ENCODE data around the gene IKZF2.

Gene IKZF2

GRCh38 chr2:213086050-213086449 lies 65.4 kb downstream of the IKZF2 start:
- H3K9me2 ChIP-seq (replicated peaks; ENCODE audit: insufficient read depth, low read length) = no peaks in the 10 kb centered on the region
- no peaks in the 10 kb centered on the region for H3K4me1 ChIP-seq (ENCODE audit: low read length)
- H3K27ac ChIP-seq (ENCODE audit: low read length) = no peak overlapping the region
- H3K9me3 ChIP-seq (replicated peaks; ENCODE audit: insufficient read depth, low read length) = no peaks in the 10 kb centered on the region
- H3K9ac ChIP-seq (ENCODE audit: low read length) = no peak overlapping the region
- no peak overlapping the region for H3K4me2 ChIP-seq (ENCODE audit: low read depth, low read length)
- H3K27me3 ChIP-seq (replicated peaks; ENCODE audit: insufficient read depth, low read length) = no peaks in the 10 kb centered on the region
- no peaks in the 10 kb centered on the region for H4K20me1 ChIP-seq (ENCODE audit: insufficient read depth, low read length)
- H2AFZ ChIP-seq (ENCODE audit: low read length) = no peak overlapping the region
- TF ChIP-seq EZH2 (optimal IDR thresholded peaks at IDR 0.05; ENCODE audit: low read depth, low read length) (no peak), EZH2phosphoT487 (IDR thresholded peaks at IDR 0.05; ENCODE audit: low read length) (no peak)
- TF ChIP-seq, protein P1, sequence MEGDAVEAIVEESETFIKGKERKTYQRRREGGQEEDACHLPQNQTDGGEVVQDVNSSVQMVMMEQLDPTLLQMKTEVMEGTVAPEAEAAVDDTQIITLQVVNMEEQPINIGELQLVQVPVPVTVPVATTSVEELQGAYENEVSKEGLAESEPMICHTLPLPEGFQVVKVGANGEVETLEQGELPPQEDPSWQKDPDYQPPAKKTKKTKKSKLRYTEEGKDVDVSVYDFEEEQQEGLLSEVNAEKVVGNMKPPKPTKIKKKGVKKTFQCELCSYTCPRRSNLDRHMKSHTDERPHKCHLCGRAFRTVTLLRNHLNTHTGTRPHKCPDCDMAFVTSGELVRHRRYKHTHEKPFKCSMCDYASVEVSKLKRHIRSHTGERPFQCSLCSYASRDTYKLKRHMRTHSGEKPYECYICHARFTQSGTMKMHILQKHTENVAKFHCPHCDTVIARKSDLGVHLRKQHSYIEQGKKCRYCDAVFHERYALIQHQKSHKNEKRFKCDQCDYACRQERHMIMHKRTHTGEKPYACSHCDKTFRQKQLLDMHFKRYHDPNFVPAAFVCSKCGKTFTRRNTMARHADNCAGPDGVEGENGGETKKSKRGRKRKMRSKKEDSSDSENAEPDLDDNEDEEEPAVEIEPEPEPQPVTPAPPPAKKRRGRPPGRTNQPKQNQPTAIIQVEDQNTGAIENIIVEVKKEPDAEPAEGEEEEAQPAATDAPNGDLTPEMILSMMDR (IDR thresholded peaks at IDR 0.05; ENCODE audit: low read length) = no peak
- H3K79me2 ChIP-seq (ENCODE audit: low read length) = no peaks in the 10 kb centered on the region
- H3F3A ChIP-seq (ENCODE audit: insufficient read depth, low read length) = no peaks in the 10 kb centered on the region
- H3K36me3 ChIP-seq (replicated peaks; ENCODE audit: insufficient read depth, low read length) = no peaks in the 10 kb centered on the region
- no peak for DNase-seq
- no peak overlapping the region for H3K4me3 ChIP-seq (ENCODE audit: low read length)

GRCh38 chr2:213085538-213085937 lies 65.9 kb downstream of the IKZF2 start:
- TF ChIP-seq EZH2 (optimal IDR thresholded peaks at IDR 0.05; ENCODE audit: low read depth, low read length) (no peak), EZH2phosphoT487 (IDR thresholded peaks at IDR 0.05; ENCODE audit: low read length) (no peak)
- TF ChIP-seq, protein P1 (IDR thresholded peaks at IDR 0.05; ENCODE audit: low read length) = no peak
- no peaks in the 10 kb centered on the region for H3K79me2 ChIP-seq (ENCODE audit: low read length)
- no peak overlapping the region for H3K4me2 ChIP-seq (ENCODE audit: low read depth, low read length)

GRCh38 chr2:213084261-213084660 lies 67.2 kb downstream of the IKZF2 start:
- Histone ChIP-seq H4K20me1 (ENCODE audit: insufficient read depth, low read length) (no peaks in the 10 kb centered on the region), H3K27ac (ENCODE audit: low read length) (no peak overlapping the region), H2AFZ (ENCODE audit: low read length) (no peak overlapping the region), H3K79me2 (ENCODE audit: low read length) (no peaks in the 10 kb centered on the region), H3K4me1 (ENCODE audit: low read length) (no peaks in the 10 kb centered on the region), H3K4me3 (ENCODE audit: low read length) (no peak overlapping the region), H3K36me3 (replicated peaks; ENCODE audit: insufficient read depth, low read length) (no peaks in the 10 kb centered on the region), H3K9me2 (replicated peaks; ENCODE audit: insufficient read depth, low read length) (no peaks in the 10 kb centered on the region), H3K27me3 (replicated peaks; ENCODE audit: insufficient read depth, low read length) (no peaks in the 10 kb centered on the region), H3K9ac (ENCODE audit: low read length) (no peak overlapping the region), H3K9me3 (replicated peaks; ENCODE audit: insufficient read depth, low read length) (no peaks in the 10 kb centered on the region), H3F3A (ENCODE audit: insufficient read depth, low read length) (no peaks in the 10 kb centered on the region), H3K4me2 (ENCODE audit: low read depth, low read length) (no peak overlapping the region)
- no peak for DNase-seq
- TF ChIP-seq, protein P1 (IDR thresholded peaks at IDR 0.05; ENCODE audit: low read length) = no peak
- TF ChIP-seq EZH2phosphoT487 (IDR thresholded peaks at IDR 0.05; ENCODE audit: low read length) (no peak), EZH2 (optimal IDR thresholded peaks at IDR 0.05; ENCODE audit: low read depth, low read length) (no peak)

More at GRCh38 chr2:213085538-213085937, 65.9 kb downstream of the IKZF2 start:
- Histone ChIP-seq H4K20me1 (ENCODE audit: insufficient read depth, low read length) (no peaks in the 10 kb centered on the region), H3F3A (ENCODE audit: insufficient read depth, low read length) (no peaks in the 10 kb centered on the region), H3K4me1 (ENCODE audit: low read length) (no peaks in the 10 kb centered on the region), H2AFZ (ENCODE audit: low read length) (no peak overlapping the region), H3K27me3 (replicated peaks; ENCODE audit: insufficient read depth, low read length) (no peaks in the 10 kb centered on the region), H3K27ac (ENCODE audit: low read length) (no peak overlapping the region), H3K4me3 (ENCODE audit: low read length) (no peak overlapping the region), H3K9ac (ENCODE audit: low read length) (no peak overlapping the region), H3K9me2 (replicated peaks; ENCODE audit: insufficient read depth, low read length) (no peaks in the 10 kb centered on the region), H3K36me3 (replicated peaks; ENCODE audit: insufficient read depth, low read length) (no peaks in the 10 kb centered on the region), H3K9me3 (replicated peaks; ENCODE audit: insufficient read depth, low read length) (no peaks in the 10 kb centered on the region)
- no peak for DNase-seq

All from MM.1S (cell line).